PC-9 (cell line): ENCODE data around the gene TNC. TPM values are rescaled to one million over a fixed set of nuclear protein-coding genes. Genes with fewer than 3 reads are reported as not detected.

ENCODE experiments used
- BruUV-seq: library from RNA; stranded (reverse); fragments of 400-500 nt; replicated peaks from 2 replicates; lab custom pipeline; 2021; lab: Mats Ljungman, UMichigan
- CTCF ChIA-PET: fragments of 300-600 bp; sonication (Branson Sonifier 250); formaldehyde crosslinking; loops from one replicate; lab custom pipeline; 2022; ENCODE audit warnings: antibody characterized with exemption; lab: Charles Lee
- POLR2A ChIA-PET: fragments of 300-600 bp; sonication (Branson Sonifier 250); formaldehyde crosslinking; loops from one replicate; lab custom pipeline; 2022; ENCODE audit warnings: antibody characterized with exemption; ENCODE audit not compliant: unreplicated experiment; lab: Charles Lee
- DNase-seq, 2 experiments: peaks; one replicate each; pipeline versions ENCODE4 v3.0.0 to v3.0.0-alpha.2; 2015 to 2022; ENCODE audit warnings: mixed read lengths in 1 of 2
- H2AFZ ChIP-seq: fragments of 200-600 bp; sonication (generic); 2 replicates; pipeline ENCODE4 v1.8.1; 2017; ENCODE audit warnings: antibody characterized with exemption
- H3F3A ChIP-seq: fragments of 200-600 bp; sonication (generic); 2 replicates; pipeline ENCODE4 v1.8.1; 2017; ENCODE audit warnings: antibody characterized with exemption, mild to moderate bottlenecking, low read depth; ENCODE audit not compliant: insufficient read depth
- H3K27ac ChIP-seq: fragments of 200-600 bp; sonication (generic); 2 replicates; pipeline ENCODE4 v1.6.1; 2016; ENCODE audit warnings: mixed run types
- H3K27me3 ChIP-seq: fragments of 200-600 bp; sonication (generic); 2 replicates; pipeline ENCODE4 v1.6.1; 2016; ENCODE audit warnings: low read depth, mixed run types; ENCODE audit not compliant: insufficient read depth
- H3K36me3 ChIP-seq: fragments of 200-600 bp; sonication (generic); 2 replicates; pipeline ENCODE4 v1.6.1; 2016; ENCODE audit warnings: low read depth, mixed run types
- H3K4me1 ChIP-seq: fragments of 200-600 bp; sonication (generic); replicated peaks from 2 replicates; pipeline ENCODE4 v1.6.1; 2016; ENCODE audit warnings: mixed run types; ENCODE audit not compliant: insufficient read depth
- H3K4me2 ChIP-seq: fragments of 200-600 bp; sonication (generic); 2 replicates; pipeline ENCODE4 v1.6.1; 2017; ENCODE audit warnings: mixed run types
- H3K4me3 ChIP-seq: fragments of 200-600 bp; sonication (generic); 2 replicates; pipeline ENCODE4 v1.6.1; 2016; ENCODE audit warnings: mixed run types
- H3K79me2 ChIP-seq: fragments of 200-600 bp; sonication (generic); 2 replicates; pipeline ENCODE4 v1.6.1; 2017; ENCODE audit warnings: low read depth, mixed run types
- H3K9me2 ChIP-seq: fragments of 200-600 bp; sonication (generic); 2 replicates; pipeline ENCODE4 v1.8.1; 2017; ENCODE audit warnings: mild to moderate bottlenecking; ENCODE audit not compliant: insufficient read depth
- H3K9me3 ChIP-seq: fragments of 200-600 bp; sonication (generic); 2 replicates; pipeline ENCODE4 v1.8.1; 2016; ENCODE audit warnings: low read depth; ENCODE audit not compliant: insufficient read depth
- H4K20me1 ChIP-seq: fragments of 200-600 bp; sonication (generic); 2 replicates; pipeline ENCODE4 v1.8.1; 2017; ENCODE audit not compliant: insufficient read depth
- CTCF ChIP-seq: fragments of 200-600 bp; sonication (generic); conservative IDR thresholded peaks from 2 replicates; pipeline ENCODE4 v1.6.1; 2017; ENCODE audit warnings: mixed run types, antibody characterized with exemption, mild to moderate bottlenecking, moderate library complexity
- EZH2 ChIP-seq: fragments of 200-600 bp; sonication (generic); IDR thresholded peaks from 2 replicates; pipeline ENCODE4 v1.8.0; 2017; ENCODE audit warnings: antibody characterized with exemption, low read depth
- intact Hi-C: fragments of 100-400 bp; cut with micrococcal nuclease; formaldehyde crosslinking; loops from one replicate; pipeline ENCODE4 v1.10.0; 2022; ENCODE audit not compliant: unreplicated experiment
- total RNA-seq: library from RNA; stranded (reverse); gene quantifications from 2 replicates; pipeline ENCODE4 v1.2.3, GENCODE V29; 2021

Gene TNC
- total RNA-seq, 1 experiment from 2014 or later, result 1.1 TPM

- DNase-seq, result no peak
- Histone ChIP-seq H3K36me3 (no peaks in the 10 kb centered on the region), H4K20me1 (no peaks in the 10 kb centered on the region), H3K4me3 (no peak overlapping the region), H3F3A (peaks cover 6% of the 10 kb centered on the region; the same call in 1 of the 2 replicates), H3K9me2 (no peaks in the 10 kb centered on the region), H3K27ac (no peak overlapping the region), H3K4me2 (no peak overlapping the region), H3K27me3 (no peaks in the 10 kb centered on the region), H2AFZ (no peak overlapping the region), H3K9me3 (no peaks in the 10 kb centered on the region), H3K79me2 (no peaks in the 10 kb centered on the region), H3K4me1 (peaks cover 15% of the 10 kb centered on the region)
- no TSS peak for BruUV-seq
- ChIA-PET CTCF (no interaction called here), POLR2A (no interaction called here)
- intact Hi-C loops, result loop anchor here (5.0 kb wide), 2 partner anchors 42 to 103 kb away; partner anchors contain the start of gene TNC
- TF ChIP-seq CTCF (no peak), EZH2 (no peak)
Observed at GRCh38 chr9:115158661-115159481, 40.9 kb upstream of the TNC start.

- Histone ChIP-seq H3K4me3 (no peak overlapping the region), H3F3A (peaks cover 6% of the 10 kb centered on the region; the same call in 1 of the 2 replicates), H3K9me3 (no peaks in the 10 kb centered on the region), H3K4me1 (peaks cover 15% of the 10 kb centered on the region), H2AFZ (no peak overlapping the region), H3K79me2 (no peaks in the 10 kb centered on the region), H3K4me2 (peak overlapping the region; percentile 52), H3K9me2 (no peaks in the 10 kb centered on the region), H4K20me1 (no peaks in the 10 kb centered on the region), H3K27me3 (no peaks in the 10 kb centered on the region), H3K27ac (peak overlapping the region; percentile 43), H3K36me3 (no peaks in the 10 kb centered on the region)
- no TSS peak for BruUV-seq
- ChIA-PET POLR2A (no interaction called here), CTCF (no interaction called here)
- intact Hi-C loops, result loop anchor here (2.0 to 5.0 kb wide), 3 partner anchors 40 to 105 kb away; partner anchors contain the start of gene TNC
- TF ChIP-seq EZH2 (no peak), CTCF (no peak)
- DNase-seq, result peak; percentile 41 to 84
Observed at GRCh38 chr9:115157245-115157674, 39.3 kb upstream of the TNC start.

- H3K9me2 ChIP-seq, result no peaks in the 10 kb centered on the region
- H2AFZ ChIP-seq, result no peak overlapping the region
- TF ChIP-seq CTCF, result no peak
- no peak for TF ChIP-seq EZH2
- no peaks in the 10 kb centered on the region for H4K20me1 ChIP-seq
- H3K4me2 ChIP-seq, result no peak overlapping the region
- intact Hi-C loops, result loop anchor here (5.0 kb wide), 2 partner anchors 38 to 107 kb away; partner anchors contain the start of gene TNC
- H3F3A ChIP-seq, result peaks cover 6% of the 10 kb centered on the region; the same call in 1 of the 2 replicates
- no peak overlapping the region for H3K27ac ChIP-seq
- POLR2A ChIA-PET, result no interaction called here
- BruUV-seq, result no TSS peak
- no peak overlapping the region for H3K4me3 ChIP-seq
- no peaks in the 10 kb centered on the region for H3K79me2 ChIP-seq
- CTCF ChIA-PET, result no interaction called here
- H3K9me3 ChIP-seq, result no peaks in the 10 kb centered on the region
- H3K36me3 ChIP-seq, result no peaks in the 10 kb centered on the region
- no peak for DNase-seq
- peaks cover 15% of the 10 kb centered on the region for H3K4me1 ChIP-seq
- no peaks in the 10 kb centered on the region for H3K27me3 ChIP-seq
Observed at GRCh38 chr9:115155037-115155436, 37.1 kb upstream of the TNC start.
